Kidney glomerular epithelial cell (primary cell): ENCODE measurements around the gene NBPF1.
"Not testable (repeated sequence)": the region's sequence is repeated elsewhere in the genome, so short reads cannot be mapped to it uniquely, and the experiment has no call there.

Source experiments
- DNase-seq: peaks from one replicate; lab custom pipeline; 2025; lab: John Stamatoyannopoulos, UW

NBPF1 gene

GRCh38 chr1:16512624-16513411 is 100.5 kb downstream of the NBPF1 start:
- DNase-seq = not testable (repeated sequence)
